Umbilical cord (tissue), 2 donors: Measurements from ENCODE around the gene PLA2G4B. TPM values are rescaled to one million over a fixed set of nuclear protein-coding genes. Genes with fewer than 3 reads are reported as not detected.

Experiments
- DNase-seq: peaks from one replicate; pipeline ENCODE4 v3.0.0-alpha.2; 2015; ENCODE audit warnings: low spot score
- total RNA-seq: library from RNA; depleted of rRNA; stranded (reverse); fragments of >200 nt; gene quantifications from one replicate; pipeline ENCODE4 v1.2.3, GENCODE V29; 2014; ENCODE audit warnings: low replicate concordance; ENCODE audit not compliant: insufficient read depth

Gene PLA2G4B
- total RNA-seq, 1 donor from 2014 or later: 0.24 TPM

DNA sequence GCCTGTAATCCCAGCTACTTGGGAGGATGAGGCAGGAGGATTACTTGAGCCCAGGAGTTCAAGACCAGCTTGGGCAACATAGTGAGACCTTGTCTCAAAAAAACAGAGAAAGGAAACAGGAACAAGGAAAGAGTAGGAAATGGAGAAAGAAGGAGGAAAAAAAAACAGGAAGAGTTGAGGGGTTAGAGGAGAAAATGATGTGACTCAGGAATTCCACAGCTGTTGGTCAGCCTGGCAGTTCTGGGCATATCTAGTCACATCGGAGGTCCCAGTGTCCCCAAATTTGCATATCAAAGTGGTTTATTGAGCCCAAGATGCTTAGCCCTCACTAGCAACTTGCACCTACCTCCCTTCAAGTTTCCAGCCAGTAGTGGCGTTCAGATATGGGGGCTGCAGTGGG is 29.5 kb upstream of the PLA2G4B start:
- DNase-seq: no peak

DNA sequence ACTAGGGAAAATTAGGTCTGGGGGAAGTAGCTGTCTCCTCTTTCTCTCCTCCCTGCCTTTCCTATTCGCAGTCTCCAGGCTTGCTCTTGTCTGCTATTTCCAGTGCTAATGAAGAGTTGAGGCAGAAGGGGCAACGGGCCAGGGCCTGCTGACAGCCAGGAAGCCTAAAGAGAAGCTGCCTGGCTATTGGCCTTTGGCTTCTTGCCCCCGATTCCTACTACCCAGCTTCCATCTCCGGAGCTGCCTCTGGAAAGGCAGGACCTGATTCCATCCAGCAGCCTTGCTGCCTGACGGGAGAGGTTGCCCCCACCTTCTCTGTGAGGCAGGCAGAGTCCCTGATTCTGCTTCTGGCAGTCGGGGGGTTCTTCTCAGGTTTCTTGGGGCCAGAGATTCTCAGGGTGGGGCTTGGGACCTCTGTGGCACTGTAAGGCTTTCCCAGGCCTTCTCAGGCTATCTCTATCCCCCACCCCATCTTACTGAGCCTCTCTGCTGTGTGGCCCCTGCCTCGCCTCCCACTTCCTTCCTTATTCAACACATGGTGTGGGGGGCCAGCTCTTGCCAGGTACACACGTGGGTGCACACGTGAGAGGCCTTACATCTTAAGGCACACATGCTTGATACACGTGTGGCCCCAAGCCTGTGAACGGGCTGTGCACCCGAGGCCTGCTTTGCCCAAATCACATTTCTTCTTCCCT is 29.0 kb upstream of the PLA2G4B start:
- no peak for DNase-seq

GRCh38 chr15:41810651-41811431 is 27.8 kb upstream of the PLA2G4B start:
- no peak for DNase-seq

DNA sequence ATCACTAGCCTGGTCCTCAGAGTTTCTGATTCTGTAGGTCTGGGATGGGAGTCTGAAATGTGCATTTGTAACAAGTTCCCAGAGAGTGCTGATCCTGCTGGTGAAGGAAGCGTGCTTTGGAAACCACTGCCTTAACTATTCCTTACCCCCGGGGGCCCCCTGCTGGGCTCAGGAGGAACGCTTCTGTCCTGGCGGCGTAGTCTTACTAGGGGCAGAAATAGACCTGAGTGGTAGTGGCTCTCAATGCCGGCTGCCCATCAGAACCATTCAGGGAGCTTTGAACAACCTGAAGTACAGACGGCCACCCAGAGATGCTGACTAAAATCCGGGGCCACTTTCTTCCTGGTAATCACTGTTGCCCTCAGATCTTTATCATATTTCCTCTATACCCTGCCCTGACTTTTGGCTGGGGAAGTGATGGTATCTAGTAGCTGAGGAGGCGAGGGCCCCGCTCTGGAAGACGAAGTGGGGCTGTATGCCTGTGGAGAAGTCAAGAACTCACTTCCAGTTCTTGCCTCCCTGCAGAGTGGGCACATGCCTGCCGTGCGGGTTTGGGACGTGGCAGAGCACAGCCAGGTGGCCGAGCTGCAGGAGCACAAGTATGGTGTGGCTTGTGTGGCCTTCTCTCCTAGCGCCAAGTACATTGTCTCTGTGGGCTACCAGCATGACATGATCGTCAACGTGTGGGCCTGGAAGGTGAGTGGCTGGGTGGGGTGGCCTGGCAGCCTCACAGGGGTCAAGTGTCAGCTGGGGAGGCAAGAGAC is 27.0 kb upstream of the PLA2G4B start:
- DNase-seq: peak; percentile 84

GRCh38 chr15:41812820-41813375 is 25.7 kb upstream of the PLA2G4B start:
- DNase-seq: no peak

GRCh38 chr15:41813426-41813825 is 25.2 kb upstream of the PLA2G4B start:
- DNase-seq: no peak

DNA sequence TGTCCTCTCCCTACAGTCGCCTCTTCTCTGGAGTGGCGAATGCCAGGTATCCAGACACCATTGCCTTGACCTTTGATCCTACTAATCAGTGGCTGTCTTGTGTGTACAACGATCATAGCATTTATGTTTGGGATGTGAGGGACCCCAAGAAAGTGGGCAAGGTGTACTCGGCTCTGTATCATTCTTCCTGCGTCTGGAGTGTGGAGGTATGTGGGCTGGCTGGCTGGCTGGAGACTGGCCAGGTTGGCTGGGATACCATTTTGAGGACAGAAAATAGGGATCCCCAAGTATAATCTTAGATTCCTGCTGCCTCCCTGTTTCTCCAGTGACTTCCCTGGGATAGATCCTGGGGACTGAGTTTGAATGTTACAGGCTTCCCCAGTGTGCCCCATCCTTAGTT is 24.1 kb upstream of the PLA2G4B start:
- DNase-seq: no peak

- DNase-seq: no peak
These were observed 21.9 kb upstream of the PLA2G4B start for GRCh38 chr15:41816788-41817187.

GRCh38 chr15:41817327-41817726 is 21.3 kb upstream of the PLA2G4B start:
- DNase-seq: no peak

- no peak for DNase-seq
These were observed 20.9 kb upstream of the PLA2G4B start for GRCh38 chr15:41817781-41818180.

GRCh38 chr15:41819455-41820050 is 19.1 kb upstream of the PLA2G4B start:
- DNase-seq: no peak

GRCh38 chr15:41820791-41821423 is 17.7 kb upstream of the PLA2G4B start:
- no peak for DNase-seq

GRCh38 chr15:41821831-41822230 is 16.8 kb upstream of the PLA2G4B start:
- no peak for DNase-seq

GRCh38 chr15:41822471-41822870 is 16.2 kb upstream of the PLA2G4B start:
- no peak for DNase-seq

- no peak for DNase-seq
These were observed 15.7 kb upstream of the PLA2G4B start for GRCh38 chr15:41822957-41823356.

- DNase-seq: no peak
These were observed 15.1 kb upstream of the PLA2G4B start for GRCh38 chr15:41823502-41823901.

DNA sequence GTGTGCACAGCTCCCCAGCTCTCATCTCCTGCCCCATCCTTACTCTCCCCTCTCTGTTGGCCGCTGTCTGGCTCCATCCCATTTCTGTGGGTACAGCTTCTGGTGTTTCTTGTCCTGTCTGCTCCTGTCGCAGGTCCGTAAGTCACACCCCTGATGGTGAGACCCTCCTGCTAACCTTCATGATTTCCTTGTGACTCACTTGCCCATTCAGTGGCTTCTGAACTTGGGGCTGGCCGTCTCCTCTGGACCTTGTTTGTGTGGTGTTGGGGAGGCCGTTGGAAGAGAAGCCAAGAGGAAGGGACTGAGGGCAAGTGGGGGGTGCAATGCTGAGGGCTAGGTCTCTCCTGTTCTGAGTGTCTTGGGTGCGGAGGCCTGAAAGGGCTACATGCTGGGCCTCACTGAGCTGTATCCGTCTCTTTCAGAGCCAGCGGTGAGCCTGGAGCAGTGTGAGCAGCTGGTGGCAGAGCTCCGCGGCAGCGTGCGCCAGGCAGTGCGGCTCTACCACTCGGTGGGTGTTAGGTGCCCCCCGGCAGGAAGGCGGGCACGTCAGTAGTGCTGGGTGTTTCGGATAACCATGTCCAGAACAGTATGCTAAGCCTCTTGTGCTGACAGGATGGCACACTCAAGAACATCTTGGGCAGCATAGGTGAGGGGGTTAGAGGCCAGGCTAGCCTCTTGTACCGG is 14.4 kb upstream of the PLA2G4B start:
- no peak for DNase-seq

DNA sequence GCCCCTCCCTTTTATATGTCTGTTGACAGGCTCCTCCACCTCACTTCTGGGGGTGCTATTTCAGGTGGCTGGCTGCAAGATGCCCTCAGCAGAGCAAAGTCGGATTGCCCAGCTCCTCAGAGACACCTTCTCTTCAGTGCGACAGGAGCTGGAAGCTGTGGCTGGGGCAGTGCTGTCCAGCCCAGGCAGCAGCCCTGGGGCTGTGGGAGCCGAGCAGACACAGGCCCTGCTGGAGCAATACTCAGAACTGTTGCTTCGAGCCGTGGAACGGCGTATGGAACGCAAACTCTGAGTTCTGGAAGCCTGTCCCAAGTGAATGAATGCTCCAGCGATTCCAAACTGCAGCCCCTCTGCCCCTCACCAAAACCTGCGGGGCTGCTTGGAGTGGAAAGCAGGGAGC is 13.5 kb upstream of the PLA2G4B start:
- DNase-seq: no peak

GRCh38 chr15:41825572-41826535 is 12.8 kb upstream of the PLA2G4B start:
- DNase-seq: no peak
